Neural cell (in vitro differentiated cells): ENCODE data around the gene SPECC1. TPM values are rescaled to one million over a fixed set of nuclear protein-coding genes. Genes with fewer than 3 reads are reported as not detected.

Experiments
- H2AFZ ChIP-seq: fragments of 200-600, 300-800 bp; sonication (generic), shearing (Covaris generic); 2 replicates; pipeline ENCODE4 v1.6.0; 2014; ENCODE audit warnings: low read depth, mild to moderate bottlenecking, antibody characterized with exemption, low read length, moderate library complexity
- H3F3A ChIP-seq: fragments of 200-600 bp; shearing (Covaris generic); 2 replicates; pipeline ENCODE4 v1.6.1; 2016; ENCODE audit warnings: mild to moderate bottlenecking, moderate library complexity, mixed read lengths, antibody characterized with exemption, low read length; ENCODE audit not compliant: insufficient read depth, poor library complexity, severe bottlenecking
- H3K27ac ChIP-seq: fragments of 200-600, 300-800 bp; sonication (generic), shearing (Covaris generic); 2 replicates; pipeline ENCODE4 v1.5.1; 2014; ENCODE audit warnings: mild to moderate bottlenecking, low read length, moderate library complexity
- H3K27me3 ChIP-seq: fragments of 300-800, 200-600 bp; sonication (generic), shearing (Covaris generic); 2 replicates; pipeline ENCODE4 v1.6.0; 2014; ENCODE audit warnings: mild to moderate bottlenecking, low read depth, low read length, moderate library complexity; ENCODE audit not compliant: insufficient read depth
- H3K36me3 ChIP-seq: fragments of 300-800, 200-600 bp; sonication (generic), shearing (Covaris generic); 2 replicates; pipeline ENCODE4 v1.5.1; 2014; ENCODE audit warnings: mild to moderate bottlenecking, antibody characterized with exemption, low read length, moderate library complexity; ENCODE audit not compliant: insufficient read depth
- H3K4me2 ChIP-seq: fragments of 300-800, 200-600 bp; sonication (generic), shearing (Covaris generic); 2 replicates; pipeline ENCODE4 v1.6.0; 2014; ENCODE audit warnings: mild to moderate bottlenecking, low read length
- H3K4me3 ChIP-seq: fragments of 300-800, 200-600 bp; sonication (generic), shearing (Covaris generic); 2 replicates; pipeline ENCODE4 v1.5.1; 2014; ENCODE audit warnings: mild to moderate bottlenecking, low read length, moderate library complexity
- H3K79me2 ChIP-seq: fragments of 200-600 bp; shearing (Covaris generic); replicated peaks from 2 replicates; pipeline ENCODE4 v1.6.0; 2014; ENCODE audit warnings: mild to moderate bottlenecking, low read length, moderate library complexity; ENCODE audit not compliant: insufficient read depth
- H3K9ac ChIP-seq: fragments of 300-800, 200-600 bp; sonication (generic), shearing (Covaris generic); 2 replicates; pipeline ENCODE4 v1.6.1; 2016; ENCODE audit warnings: mild to moderate bottlenecking, low read length, mixed read lengths
- H3K9me2 ChIP-seq: fragments of 200-600 bp; shearing (Covaris generic); 2 replicates; pipeline ENCODE4 v1.6.1; 2016; ENCODE audit warnings: mild to moderate bottlenecking, low read length, mixed read lengths; ENCODE audit not compliant: insufficient read depth
- H3K9me3 ChIP-seq: fragments of 200-600, 300-800 bp; sonication (generic), shearing (Covaris generic); 2 replicates; pipeline ENCODE4 v1.6.1; 2016; ENCODE audit warnings: mild to moderate bottlenecking, mixed run types, low read length, moderate library complexity, mixed read lengths
- H4K20me1 ChIP-seq: fragments of 200-600 bp; shearing (Covaris generic); 2 replicates; pipeline ENCODE4 v1.6.1; 2016; ENCODE audit warnings: mild to moderate bottlenecking, mixed run types; ENCODE audit not compliant: insufficient read depth
- CTCF ChIP-seq: fragments of 450-650 bp; IDR thresholded peaks from 2 replicates; pipeline ENCODE4 v1.5.1; 2014; ENCODE audit warnings: antibody characterized with exemption, mild to moderate bottlenecking, moderate library complexity; ENCODE audit not compliant: poor library complexity, severe bottlenecking
- EP300 ChIP-seq: fragments of 450-650 bp; conservative IDR thresholded peaks from 2 replicates; pipeline ENCODE4 v1.6.1; 2014; ENCODE audit warnings: antibody characterized with exemption, mild to moderate bottlenecking, moderate library complexity; ENCODE audit not compliant: poor library complexity, severe bottlenecking
- EZH2 ChIP-seq: fragments of 200-600, 300-800 bp; shearing (Covaris generic), sonication (generic); IDR thresholded peaks from 2 replicates; pipeline ENCODE4 v1.6.1; 2014; ENCODE audit warnings: antibody characterized with exemption, low read length, borderline replicate concordance, mild to moderate bottlenecking; ENCODE audit not compliant: insufficient read depth, poor library complexity, severe bottlenecking
- MXI1 ChIP-seq: fragments of 450-650 bp; conservative IDR thresholded peaks from 2 replicates; pipeline ENCODE4 v1.6.1; 2014; ENCODE audit warnings: antibody characterized with exemption, mild to moderate bottlenecking; ENCODE audit not compliant: poor library complexity, severe bottlenecking
- POLR2AphosphoS5 ChIP-seq: IDR thresholded peaks from 2 replicates; pipeline ENCODE4 v1.6.1; 2012
- RAD21 ChIP-seq: fragments of 450-650 bp; conservative IDR thresholded peaks from 2 replicates; pipeline ENCODE4 v1.6.1; 2014; ENCODE audit warnings: antibody characterized with exemption, mild to moderate bottlenecking, moderate library complexity
- SMC3 ChIP-seq: fragments of 450-650 bp; conservative IDR thresholded peaks from 2 replicates; pipeline ENCODE4 v1.6.1; 2014; ENCODE audit warnings: antibody characterized with exemption, mild to moderate bottlenecking, moderate library complexity; ENCODE audit not compliant: poor library complexity
- TAF1 ChIP-seq: IDR thresholded peaks from 2 replicates; pipeline ENCODE4 v1.6.1; 2012; ENCODE audit warnings: low read depth
- polyA plus RNA-seq: library from polyadenylated mRNA; depleted of rRNA; stranded (reverse); fragments of >200 nt; gene quantifications from 2 replicates; pipeline ENCODE4 v1.2.3, GENCODE V29; 2014
- TF ChIP-seq, protein P1 (sequence below): IDR thresholded peaks from 2 replicates; pipeline ENCODE4 v1.6.1; 2012; ENCODE audit warnings: borderline replicate concordance

Gene SPECC1
- polyA plus RNA-seq, 1 donor from 2014 or later: 8.6 TPM

DNA sequence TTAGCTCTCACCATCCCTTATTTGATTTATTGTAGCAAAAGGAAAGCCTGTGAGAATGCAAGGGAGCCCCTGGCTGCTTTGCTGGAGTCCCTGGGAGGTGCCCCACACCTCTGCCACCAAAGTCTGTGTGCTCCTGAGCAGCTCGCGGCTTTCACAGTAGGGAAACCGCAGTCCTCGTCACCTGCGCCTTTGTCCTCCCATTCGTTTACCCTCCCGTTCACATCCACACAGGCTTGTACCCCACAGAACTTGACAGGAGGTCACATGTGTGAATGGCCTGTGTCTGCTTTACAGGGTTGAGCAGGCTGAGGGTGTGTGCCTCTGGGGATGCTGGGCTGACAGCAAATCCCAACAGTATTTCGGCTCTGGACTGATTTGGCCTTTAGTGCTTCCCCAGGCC, 305.7 kb downstream of the SPECC1 start:
- H3K79me2 ChIP-seq: no peaks in the 10 kb centered on the region
- no peaks in the 10 kb centered on the region for H3K9me2 ChIP-seq
- no peak overlapping the region for H3K4me2 ChIP-seq
- H3K9ac ChIP-seq: no peak overlapping the region
- no peak for TF ChIP-seq POLR2AphosphoS5
- TF ChIP-seq EZH2: no peak
- no peak for TF ChIP-seq TAF1
- TF ChIP-seq MXI1: no peak
- no peak for TF ChIP-seq EP300
- TF ChIP-seq, protein P1, sequence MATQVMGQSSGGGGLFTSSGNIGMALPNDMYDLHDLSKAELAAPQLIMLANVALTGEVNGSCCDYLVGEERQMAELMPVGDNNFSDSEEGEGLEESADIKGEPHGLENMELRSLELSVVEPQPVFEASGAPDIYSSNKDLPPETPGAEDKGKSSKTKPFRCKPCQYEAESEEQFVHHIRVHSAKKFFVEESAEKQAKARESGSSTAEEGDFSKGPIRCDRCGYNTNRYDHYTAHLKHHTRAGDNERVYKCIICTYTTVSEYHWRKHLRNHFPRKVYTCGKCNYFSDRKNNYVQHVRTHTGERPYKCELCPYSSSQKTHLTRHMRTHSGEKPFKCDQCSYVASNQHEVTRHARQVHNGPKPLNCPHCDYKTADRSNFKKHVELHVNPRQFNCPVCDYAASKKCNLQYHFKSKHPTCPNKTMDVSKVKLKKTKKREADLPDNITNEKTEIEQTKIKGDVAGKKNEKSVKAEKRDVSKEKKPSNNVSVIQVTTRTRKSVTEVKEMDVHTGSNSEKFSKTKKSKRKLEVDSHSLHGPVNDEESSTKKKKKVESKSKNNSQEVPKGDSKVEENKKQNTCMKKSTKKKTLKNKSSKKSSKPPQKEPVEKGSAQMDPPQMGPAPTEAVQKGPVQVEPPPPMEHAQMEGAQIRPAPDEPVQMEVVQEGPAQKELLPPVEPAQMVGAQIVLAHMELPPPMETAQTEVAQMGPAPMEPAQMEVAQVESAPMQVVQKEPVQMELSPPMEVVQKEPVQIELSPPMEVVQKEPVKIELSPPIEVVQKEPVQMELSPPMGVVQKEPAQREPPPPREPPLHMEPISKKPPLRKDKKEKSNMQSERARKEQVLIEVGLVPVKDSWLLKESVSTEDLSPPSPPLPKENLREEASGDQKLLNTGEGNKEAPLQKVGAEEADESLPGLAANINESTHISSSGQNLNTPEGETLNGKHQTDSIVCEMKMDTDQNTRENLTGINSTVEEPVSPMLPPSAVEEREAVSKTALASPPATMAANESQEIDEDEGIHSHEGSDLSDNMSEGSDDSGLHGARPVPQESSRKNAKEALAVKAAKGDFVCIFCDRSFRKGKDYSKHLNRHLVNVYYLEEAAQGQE: no peak
- no peak for TF ChIP-seq SMC3
- no peak for TF ChIP-seq RAD21
- TF ChIP-seq CTCF: no peak
- H3K27me3 ChIP-seq: no peaks in the 10 kb centered on the region
- H3K9me3 ChIP-seq: no peaks in the 10 kb centered on the region
- no peak overlapping the region for H3K27ac ChIP-seq
- no peak overlapping the region for H3K4me3 ChIP-seq
- H3K36me3 ChIP-seq: no peaks in the 10 kb centered on the region
- H3F3A ChIP-seq: no peaks in the 10 kb centered on the region
- H2AFZ ChIP-seq: no peak overlapping the region
- no peaks in the 10 kb centered on the region for H4K20me1 ChIP-seq

GRCh38 chr17:20315311-20315710, 306.2 kb downstream of the SPECC1 start:
- Histone ChIP-seq H3K4me3 (no peak overlapping the region), H3F3A (no peaks in the 10 kb centered on the region), H2AFZ (no peak overlapping the region)

More at GRCh38 chr17:20315311-20315710, 306.2 kb downstream of the SPECC1 start:
- no peak overlapping the region for H3K4me2 ChIP-seq
- H3K27me3 ChIP-seq: no peaks in the 10 kb centered on the region
- no peaks in the 10 kb centered on the region for H3K9me2 ChIP-seq
- H4K20me1 ChIP-seq: no peaks in the 10 kb centered on the region
- no peak overlapping the region for H3K9ac ChIP-seq
- no peaks in the 10 kb centered on the region for H3K36me3 ChIP-seq
- no peaks in the 10 kb centered on the region for H3K9me3 ChIP-seq
- no peak overlapping the region for H3K27ac ChIP-seq
- TF ChIP-seq EZH2: no peak
- TF ChIP-seq MXI1: no peak
- no peak for TF ChIP-seq SMC3
- TF ChIP-seq RAD21: no peak
- no peak for TF ChIP-seq POLR2AphosphoS5
- TF ChIP-seq TAF1: no peak
- TF ChIP-seq, protein P1: no peak
- no peak for TF ChIP-seq CTCF
- no peak for TF ChIP-seq EP300
- no peaks in the 10 kb centered on the region for H3K79me2 ChIP-seq
